ENCODE data around the gene ENDOD1.
A peak's percentile ranks its signal among the peaks of the same experiment; 100 is the strongest.
"Not testable (repeated sequence)": the region's sequence is repeated elsewhere in the genome, so short reads cannot be mapped to it uniquely, and the experiment has no call there.

Gene ENDOD1, protein sequence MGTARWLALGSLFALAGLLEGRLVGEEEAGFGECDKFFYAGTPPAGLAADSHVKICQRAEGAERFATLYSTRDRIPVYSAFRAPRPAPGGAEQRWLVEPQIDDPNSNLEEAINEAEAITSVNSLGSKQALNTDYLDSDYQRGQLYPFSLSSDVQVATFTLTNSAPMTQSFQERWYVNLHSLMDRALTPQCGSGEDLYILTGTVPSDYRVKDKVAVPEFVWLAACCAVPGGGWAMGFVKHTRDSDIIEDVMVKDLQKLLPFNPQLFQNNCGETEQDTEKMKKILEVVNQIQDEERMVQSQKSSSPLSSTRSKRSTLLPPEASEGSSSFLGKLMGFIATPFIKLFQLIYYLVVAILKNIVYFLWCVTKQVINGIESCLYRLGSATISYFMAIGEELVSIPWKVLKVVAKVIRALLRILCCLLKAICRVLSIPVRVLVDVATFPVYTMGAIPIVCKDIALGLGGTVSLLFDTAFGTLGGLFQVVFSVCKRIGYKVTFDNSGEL

DNA sequence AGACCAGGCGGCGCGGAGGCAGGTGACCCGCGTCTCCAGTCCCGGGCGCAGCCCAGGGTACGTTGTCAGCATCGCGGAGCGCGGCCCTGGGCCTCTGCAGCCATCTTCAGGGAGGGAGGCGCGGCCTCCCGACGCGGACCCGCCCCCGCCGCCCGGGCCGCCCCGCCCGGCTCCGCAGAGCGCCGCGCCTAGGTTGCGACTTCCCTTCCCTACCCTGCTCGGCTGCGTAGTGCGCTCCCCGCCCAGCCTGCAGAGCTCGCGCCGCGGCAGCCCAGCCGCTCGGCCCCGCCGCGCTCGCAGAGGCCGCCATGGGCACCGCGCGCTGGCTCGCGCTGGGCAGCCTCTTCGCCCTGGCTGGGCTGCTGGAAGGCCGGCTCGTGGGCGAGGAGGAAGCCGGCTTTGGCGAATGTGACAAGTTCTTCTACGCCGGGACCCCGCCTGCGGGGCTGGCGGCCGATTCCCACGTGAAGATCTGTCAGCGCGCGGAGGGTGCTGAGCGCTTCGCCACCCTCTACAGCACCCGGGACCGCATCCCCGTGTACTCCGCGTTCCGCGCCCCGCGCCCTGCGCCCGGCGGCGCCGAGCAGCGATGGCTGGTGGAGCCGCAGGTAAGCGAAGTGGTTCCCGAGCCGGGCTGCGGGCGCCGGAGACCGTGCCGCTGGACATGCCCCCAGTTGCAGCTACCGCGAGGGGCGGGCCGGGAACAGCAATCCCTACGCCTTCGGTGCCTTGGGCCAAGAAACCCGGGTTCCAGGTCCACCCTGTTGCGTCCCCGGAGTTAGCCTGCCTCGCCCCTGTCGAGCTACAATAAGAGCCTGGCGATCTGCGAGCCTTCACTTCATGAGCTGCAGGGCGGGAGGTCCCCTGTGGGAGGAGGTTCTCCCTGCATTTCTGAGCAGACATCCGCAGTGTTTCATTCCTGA lies at the start of gene ENDOD1:
Gene ENDOD1 (plus strand): TSS at position 227 of the 923 bp plus-strand sequence. CDS start 82 bp downstream, at position 309.
- DNase-seq (ENCODE audit: low read depth): peak; percentile 80

DNA sequence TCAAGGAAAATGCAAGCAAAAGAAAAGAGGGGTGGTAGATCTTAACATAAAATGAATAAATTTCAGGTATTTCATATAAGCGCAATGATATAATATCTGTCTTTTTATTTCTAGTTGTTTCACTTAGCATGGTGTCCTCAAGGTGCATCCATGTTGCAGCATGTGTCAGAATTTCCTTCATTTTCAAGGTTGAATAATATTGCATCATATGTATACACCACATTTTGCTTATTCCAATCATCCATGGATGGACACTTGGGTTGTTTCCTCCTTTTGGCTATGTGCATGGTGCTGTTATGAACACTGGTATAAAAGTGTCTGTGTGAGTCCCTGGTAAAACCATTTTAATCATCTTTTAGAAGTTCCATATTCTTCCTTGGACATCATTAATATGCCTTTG lies 47.4 kb upstream of the ENDOD1 start:
- DNase-seq (ENCODE audit: low read depth): no peak

DNA sequence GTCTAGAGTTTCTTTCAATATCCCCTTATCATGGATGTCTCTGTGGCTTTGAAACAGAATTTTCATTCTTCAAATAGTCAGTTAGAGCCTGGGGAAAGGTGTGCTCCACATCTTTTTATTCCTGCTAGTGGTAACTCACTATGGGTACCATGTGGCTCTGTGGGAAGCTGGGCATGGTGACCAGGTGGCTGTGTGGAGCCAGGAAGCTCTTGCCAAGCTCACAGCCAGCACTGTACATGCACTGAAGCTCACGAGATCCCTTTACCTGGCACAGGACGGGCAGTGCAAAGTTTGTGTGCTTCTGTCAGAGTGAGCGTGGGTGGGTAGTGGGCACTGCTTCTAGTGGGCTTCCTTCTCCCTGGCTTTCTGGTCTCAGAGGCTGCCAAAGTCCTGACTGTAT lies 46.7 kb upstream of the ENDOD1 start:
- DNase-seq (ENCODE audit: low read depth): no peak

DNA sequence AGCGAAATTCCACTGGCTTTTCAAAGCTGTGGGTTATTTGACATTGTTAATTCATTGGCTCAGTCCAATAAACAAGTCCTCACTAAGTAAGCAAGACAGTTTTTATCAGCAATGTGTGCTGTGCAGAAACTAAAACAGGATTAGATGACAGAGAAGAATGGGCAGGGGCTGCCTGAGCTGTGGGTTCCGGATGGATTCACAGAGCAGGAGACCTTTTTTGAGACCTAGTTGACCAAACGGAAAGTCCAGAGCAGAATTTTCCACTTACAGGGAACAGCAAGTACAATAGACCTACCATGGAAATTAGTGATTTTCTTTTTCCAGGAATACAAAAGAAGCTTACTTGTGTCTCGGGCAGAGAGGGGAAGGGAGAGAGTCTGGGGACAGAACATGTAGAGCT lies 45.6 kb upstream of the ENDOD1 start:
- no peak for DNase-seq (ENCODE audit: low read depth)

DNA sequence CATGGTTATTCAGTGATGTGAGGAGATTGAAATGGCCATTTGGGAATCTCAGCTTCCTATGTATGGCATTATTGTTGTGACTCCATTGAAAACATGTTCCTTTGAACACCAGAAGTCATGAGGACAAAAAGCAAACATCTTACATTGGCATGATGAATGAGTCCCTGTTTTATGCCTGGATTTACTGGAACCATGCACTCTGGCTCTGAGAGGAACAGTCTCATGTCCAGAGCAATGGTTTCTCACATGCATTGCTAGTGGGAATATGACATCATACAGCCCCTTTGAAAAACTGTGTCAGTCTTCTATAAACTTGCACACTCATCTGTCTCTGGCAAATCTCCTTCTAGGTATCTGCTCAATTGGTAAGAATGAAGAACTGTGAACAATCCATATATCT lies 43.8 kb upstream of the ENDOD1 start:
- DNase-seq (ENCODE audit: low read depth): no peak

DNA sequence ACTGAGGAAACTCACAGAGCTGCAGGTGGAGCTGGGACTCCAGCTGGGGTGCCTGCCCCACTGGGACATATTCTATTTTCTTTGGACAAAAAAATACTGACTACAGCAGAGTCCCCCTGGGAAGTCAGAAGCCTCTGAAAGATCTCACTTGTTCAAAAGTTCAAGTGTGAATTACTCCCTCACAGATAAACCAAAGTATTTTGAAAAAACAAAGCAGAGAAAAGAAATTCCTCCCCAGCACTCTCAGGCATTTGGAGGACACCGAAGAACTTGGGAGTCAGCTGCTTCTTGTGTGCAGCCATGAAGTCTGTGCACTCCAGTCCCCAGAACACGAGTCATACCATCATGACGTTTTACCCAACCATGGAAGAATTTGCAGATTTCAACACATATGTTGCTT lies 40.5 kb upstream of the ENDOD1 start, which contains the start of gene KDM4F:
Gene KDM4F (plus strand): TSS at position 301 of the 400 bp plus-strand sequence.
- DNase-seq (ENCODE audit: low read depth): not testable (repeated sequence)

DNA sequence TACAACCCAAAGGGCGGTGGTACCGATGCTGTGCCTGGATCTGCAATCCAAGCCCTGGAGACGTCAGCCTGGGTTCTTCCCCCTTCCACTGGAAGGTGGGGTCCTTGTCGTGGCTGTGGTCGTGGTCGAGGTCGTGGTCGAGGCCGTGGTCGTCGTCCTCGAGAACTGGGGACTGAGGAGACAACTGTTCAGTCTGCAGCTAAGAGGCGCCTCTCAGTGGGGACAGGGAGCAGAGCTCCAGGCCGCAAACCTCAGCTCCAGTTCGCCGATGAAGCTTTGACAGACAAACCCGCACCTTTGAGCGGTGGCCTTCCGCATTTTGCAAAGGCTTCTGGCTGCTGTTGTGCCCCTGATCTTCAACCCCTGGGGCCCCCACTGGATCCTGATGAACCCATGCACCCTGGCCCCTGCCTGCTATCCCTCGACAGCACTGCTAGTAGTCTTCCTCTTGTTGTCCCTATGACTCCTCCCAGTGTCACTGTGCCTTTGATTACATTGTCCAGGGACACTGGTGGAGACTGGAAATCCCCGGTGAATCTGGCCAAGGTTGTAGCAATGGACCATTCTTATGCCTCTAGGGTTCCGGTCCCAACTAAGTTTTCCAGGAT lies 38.9 kb upstream of the ENDOD1 start:
- DNase-seq (ENCODE audit: low read depth): no peak

DNA sequence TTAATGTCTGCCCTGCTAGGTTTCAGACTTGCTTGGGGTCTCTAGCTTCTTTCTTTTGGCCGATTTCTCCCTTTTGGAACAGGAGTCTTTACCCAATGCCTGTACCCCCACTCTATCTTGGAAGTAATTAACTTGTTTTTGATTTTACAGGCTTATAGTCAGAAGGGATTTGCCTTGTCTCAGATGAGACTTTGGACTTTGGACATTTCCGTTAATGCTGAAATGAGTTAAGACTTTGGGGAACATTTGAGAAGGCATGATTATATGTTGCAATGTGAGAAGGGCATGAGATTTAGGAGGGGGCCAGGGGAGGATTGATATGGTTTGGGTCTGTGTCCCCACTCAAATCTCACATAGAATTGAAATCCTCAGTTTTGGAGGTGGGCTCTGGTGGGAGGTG lies 35.3 kb upstream of the ENDOD1 start:
- no peak for DNase-seq (ENCODE audit: low read depth)

DNA sequence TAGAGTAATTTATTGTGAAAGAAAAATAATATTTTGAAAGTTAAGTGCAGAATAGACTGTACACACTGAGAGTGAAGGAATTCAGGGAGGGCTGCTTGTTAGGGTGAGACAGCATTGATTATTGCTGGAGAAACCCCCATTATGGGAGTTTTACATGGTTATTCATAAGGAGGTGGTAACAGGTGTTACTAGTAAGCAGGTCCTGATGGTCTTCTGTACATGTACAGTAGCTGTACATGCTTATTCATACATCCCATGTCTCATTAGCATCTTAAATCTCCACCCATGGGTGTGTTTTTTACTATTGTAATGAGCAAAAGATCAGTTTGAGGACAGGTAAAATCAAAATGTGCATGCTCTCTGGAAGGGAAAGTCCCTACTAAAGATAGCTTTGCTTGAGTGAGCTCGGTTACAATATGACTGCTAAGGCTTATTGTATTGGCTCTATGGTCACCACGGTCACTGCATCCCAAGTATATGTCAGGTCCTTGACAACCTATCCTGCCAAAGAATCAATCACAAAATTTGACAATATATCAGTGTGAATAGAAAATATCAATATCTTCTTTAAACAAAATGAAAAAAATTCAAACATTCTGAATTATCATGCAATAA lies 34.3 kb upstream of the ENDOD1 start:
- no peak for DNase-seq (ENCODE audit: low read depth)

DNA sequence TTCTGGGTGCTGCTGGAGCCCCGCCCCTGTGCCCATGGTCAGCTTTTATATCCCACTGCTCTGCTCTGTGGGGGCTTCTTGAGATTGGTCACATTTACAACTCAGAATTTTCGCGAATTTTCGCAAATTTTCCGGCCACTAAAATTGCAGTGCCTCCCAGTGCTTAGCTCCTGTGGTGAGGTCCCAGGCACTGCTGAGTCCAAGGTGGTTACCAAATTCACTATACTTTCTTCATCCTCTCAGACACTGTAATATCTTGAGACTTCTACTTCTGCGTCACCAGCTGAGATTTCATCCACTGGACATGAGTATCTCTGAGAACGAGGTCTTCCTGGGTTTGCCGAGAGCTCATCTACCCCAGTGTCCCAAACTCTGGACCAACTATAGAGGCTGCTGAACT lies 31.7 kb upstream of the ENDOD1 start:
- no peak for DNase-seq (ENCODE audit: low read depth)

DNA sequence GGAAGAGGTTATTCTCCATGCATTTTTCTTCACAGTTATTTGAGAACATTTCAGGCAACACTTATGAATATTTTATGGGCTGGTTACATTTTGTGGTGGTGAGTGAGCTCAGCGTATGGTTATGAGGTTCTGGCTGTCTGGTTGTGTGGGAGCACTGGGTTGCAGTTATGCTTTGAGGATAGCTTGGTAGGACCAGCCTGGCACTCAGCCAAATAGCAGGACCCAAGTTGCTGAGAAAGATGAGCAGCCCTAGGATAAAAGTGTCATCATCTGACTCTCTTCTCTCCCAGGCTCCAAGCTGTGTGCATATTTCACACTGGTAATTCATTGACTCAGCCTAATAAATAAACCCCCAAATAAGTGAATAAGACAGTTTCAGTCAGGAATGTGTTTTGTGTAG lies 31.0 kb upstream of the ENDOD1 start:
- no peak for DNase-seq (ENCODE audit: low read depth)

DNA sequence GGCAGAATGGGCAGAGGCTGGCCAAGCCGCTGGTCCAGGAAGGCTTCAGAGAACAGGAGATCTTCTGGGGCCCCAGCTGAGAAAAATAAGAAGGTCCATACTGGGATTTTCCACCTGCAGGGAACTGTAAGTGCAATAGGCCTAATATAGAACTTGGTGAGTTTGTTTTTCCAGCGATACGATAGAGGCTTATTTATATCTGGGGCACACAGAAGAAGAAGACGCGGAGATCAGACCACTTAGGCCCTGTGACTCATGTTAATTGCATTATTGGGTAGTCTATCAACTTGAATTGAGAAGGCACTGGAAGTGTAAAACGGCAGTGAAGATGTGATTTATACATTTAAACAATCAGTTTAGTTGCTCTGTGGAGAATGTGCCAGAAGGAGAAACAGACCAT lies 30.6 kb upstream of the ENDOD1 start:
- no peak for DNase-seq (ENCODE audit: low read depth)

DNA sequence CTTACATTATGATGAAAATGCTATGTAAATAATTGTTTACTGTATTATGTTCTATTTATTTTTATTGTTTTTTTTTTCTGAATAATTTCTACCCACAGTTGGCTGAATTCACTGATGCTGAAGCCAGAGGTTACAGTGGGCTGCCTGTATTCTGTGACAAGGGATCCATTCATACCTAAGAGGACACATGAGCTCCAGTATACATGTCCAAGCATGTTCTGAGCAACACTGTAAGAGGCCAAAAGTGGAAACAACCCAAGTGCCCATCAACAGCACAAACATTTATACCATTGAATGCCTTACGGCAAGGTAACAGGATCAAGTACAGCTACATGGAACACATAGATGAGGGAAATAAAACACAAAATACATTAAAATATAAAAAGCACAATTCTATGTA lies 24.3 kb upstream of the ENDOD1 start:
- DNase-seq (ENCODE audit: low read depth): no peak

DNA sequence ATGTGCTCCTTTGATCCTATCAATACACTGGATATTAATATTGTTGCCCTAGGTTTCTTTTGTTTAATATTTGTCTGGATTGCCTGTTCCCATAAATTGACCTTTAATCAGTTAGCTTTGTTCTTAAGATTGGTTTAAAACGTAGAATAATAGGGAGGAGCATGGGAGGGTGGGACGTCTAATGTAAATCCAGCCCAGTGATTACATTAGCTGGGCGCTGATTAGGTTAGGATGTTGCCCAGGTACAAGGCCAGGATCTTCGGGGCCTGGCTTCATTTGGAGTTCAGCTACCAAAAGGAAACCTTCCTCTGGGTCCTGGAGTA lies 23.0 kb upstream of the ENDOD1 start, which contains the start of gene SRSF8:
Gene SRSF8 (plus strand): TSS at position 204 of the 323 bp plus-strand sequence. CDS start 308 bp downstream, outside the sequence.
- no peak for DNase-seq (ENCODE audit: low read depth)

DNA sequence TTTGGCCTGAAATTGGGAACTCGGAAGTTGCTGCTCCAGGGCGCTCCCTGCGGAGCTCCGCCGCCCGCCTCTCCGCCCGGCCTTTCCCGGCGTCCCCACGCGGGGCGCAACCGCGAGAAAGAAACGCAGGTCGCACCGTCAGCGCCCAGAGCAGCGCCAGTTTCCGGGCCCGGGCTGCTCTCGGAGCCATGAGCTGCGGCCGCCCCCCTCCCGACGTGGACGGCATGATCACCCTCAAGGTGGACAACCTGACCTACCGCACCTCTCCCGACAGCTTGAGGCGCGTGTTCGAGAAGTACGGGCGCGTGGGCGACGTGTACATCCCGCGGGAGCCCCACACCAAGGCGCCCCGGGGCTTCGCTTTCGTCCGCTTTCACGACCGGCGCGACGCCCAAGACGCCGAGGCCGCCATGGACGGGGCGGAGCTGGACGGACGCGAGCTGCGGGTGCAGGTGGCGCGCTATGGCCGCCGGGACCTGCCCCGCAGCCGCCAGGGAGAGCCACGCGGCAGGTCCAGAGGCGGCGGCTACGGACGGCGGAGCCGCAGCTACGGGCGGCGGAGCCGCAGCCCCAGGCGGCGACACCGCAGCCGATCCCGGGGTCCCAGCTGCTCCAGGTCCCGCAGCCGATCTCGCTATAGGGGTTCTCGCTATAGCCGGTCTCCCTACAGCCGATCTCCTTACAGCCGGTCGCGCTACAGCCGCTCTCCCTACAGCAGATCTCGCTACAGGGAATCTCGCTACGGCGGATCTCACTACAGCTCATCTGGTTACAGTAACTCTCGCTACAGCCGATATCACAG lies 22.4 kb upstream of the ENDOD1 start:
- peak; percentile 67 for DNase-seq (ENCODE audit: low read depth)

DNA sequence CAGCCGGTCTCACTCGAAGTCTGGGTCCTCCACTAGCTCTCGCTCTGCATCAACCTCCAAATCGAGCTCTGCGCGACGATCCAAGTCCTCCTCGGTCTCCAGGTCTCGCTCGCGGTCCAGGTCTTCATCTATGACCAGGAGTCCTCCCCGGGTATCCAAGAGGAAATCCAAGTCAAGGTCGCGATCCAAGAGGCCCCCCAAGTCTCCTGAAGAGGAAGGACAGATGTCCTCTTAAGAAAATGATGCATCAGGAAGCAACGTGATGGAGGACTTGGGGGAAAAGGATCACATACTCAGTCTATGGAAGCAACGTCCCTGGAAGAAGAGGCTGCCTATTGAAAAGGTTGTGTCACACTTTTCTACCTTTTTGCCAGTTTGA lies 21.8 kb upstream of the ENDOD1 start:
- peak; percentile 14 for DNase-seq (ENCODE audit: low read depth)

DNA sequence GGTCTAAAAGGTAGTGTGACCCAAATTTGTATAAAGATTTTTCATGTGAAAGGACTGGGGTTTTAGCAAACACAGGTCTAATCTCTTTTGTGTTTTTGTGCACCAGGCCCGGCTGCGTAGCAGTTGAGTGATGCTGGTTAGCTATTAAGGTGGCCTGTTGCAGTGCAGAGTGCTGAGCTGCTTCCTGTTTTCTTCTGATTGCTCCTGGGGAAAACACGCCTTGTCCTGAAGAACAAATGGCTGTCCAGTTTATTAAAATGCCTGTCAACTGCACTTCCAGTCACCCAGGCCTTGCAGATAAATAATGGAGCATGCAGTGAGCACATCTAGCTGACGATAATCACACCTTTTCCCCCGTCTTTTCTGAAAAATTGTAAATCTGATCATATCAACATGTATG lies 21.1 kb upstream of the ENDOD1 start:
- DNase-seq (ENCODE audit: low read depth): peak; percentile 49

DNA sequence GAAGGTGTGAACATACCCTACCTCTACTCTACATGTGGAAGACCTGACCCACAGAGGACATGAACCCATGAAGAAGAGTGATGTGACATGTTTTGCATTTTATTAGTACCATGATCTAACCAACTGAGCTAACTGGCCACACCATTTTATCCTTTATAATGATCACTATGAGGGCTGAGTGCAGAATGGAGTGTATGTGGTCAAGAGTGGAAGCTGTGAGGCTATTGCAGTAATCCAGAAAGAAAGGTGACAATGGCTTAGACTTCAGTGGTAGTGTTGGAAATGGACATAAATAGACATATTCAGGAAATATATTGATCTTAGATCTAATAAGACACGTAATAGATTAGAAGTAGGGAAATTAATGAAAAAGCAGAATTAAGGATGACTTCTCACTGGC lies 19.2 kb upstream of the ENDOD1 start:
- DNase-seq (ENCODE audit: low read depth): no peak

DNA sequence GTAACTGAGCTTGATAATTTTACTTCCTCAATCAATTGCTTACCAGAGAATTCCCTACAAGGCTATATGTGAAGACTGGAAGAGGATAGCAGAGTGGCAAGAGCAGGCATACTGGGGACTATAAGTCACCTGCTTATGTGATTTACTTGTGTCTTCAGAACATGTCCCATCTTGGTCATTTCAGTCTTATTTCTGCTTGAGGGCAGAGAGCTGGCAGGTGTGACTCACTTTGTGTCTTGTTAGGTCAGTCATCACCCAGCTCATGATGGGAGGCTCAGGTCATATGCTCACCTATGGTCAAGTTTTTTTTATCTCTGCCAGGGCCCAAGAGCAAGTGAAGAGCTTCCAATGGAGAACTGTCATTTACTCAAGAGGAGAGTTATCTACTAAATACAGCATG lies 16.7 kb upstream of the ENDOD1 start:
- no peak for DNase-seq (ENCODE audit: low read depth)

DNA sequence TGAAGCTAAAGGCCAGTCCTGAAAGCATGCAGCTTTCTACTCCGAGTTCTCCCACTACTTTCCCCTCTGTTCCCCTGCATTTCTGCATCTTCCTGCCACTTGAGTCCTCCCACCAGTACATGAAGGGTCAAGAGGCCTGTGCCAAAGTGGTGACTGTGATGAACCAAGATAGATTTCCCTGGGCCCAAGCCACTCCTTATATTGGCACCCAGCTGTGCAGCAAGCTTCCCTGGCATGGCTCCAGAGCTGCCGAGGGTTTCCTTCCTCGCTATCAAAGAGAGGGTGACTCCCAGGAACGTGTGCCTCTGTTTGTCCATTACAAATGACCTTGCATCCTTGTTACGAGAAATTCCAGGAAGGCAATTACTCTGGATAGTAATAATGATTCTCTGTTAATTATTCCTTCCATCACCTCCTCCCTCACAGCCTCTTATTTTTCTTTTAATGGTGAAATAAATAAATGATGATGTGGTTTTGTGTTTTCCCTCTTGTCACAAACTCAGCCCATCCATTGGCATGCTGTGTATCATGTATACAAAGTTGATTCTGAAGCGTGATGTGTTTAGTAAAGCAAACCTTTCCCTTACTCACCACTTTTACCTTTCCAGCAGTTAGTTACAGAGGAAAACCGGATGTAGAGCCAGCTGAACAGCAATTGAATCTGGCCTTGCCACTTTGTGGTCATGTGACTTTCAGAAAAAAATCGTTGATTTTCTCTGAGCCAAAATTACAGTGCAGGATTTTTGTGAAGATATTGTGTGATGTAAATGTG lies 14.7 kb upstream of the ENDOD1 start:
- DNase-seq (ENCODE audit: low read depth): no peak
